Raji (cell line): Measurements from ENCODE around the gene MGAT4C.

Experiments used
- POLR2A ChIP-seq: IDR thresholded peaks from 2 replicates; pipeline ENCODE4 v1.6.1; 2011; ENCODE audit warnings: low read depth, low read length, control low read depth; ENCODE audit not compliant: insufficient read depth

Gene MGAT4C

GRCh38 chr12:86247871-86248270 lies 8.3 kb downstream of the MGAT4C start:
- TF ChIP-seq POLR2A = no peak

DNA sequence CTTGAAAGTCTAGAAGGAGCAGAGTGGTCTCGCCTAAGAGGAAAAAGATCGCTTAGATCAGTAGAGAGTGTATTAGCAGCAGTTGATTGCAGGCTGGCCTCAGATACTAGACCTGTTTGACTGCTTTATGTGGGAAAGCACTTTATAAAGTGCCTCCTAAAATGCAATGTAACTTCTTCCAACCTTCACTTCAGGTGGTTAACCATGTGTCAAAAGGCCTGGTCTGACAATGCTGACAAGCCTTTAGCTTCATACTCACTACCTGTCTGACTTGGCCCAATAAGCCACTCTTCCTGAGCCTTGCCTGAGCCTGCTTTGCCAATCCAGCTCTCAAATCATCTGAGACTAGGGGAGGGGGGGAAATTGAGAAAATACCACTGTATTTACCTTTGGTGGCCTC lies 14.6 kb downstream of the MGAT4C start:
- no peak for TF ChIP-seq POLR2A

- TF ChIP-seq POLR2A = no peak
These were observed 21.8 kb downstream of the MGAT4C start for GRCh38 chr12:86234316-86234855.

GRCh38 chr12:86233126-86233525 lies 23.1 kb downstream of the MGAT4C start:
- no peak for TF ChIP-seq POLR2A

DNA sequence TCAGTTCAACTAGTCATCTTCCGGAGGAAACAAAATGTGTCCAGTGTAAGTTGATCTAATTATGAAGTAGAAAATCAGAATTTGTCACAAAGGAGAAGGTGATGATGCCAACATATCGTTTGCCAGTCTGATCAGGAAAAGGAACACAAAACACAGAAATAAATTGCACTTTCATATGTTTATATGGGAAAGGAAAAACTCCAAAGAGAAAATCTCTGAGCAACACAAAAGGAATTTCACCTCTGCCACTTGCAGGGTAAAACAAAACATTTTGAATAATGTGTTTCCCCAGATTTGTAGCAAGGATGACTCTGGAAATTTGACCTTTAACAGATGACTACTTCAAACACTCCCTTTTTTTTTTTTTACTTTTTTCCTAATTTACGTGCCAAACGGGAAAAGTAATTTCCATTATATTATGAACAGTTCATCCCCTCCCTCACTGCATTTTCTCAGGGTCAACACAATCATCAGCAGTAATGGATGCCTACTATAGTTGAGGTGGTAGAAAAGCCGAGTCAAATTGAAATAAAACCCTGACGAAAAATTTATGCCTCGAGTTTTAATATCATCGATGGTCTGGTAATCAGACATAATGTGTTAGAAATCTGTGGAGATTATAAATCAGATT lies 25.6 kb downstream of the MGAT4C start:
- TF ChIP-seq POLR2A = no peak

GRCh38 chr12:86229772-86230171 lies 26.4 kb downstream of the MGAT4C start:
- no peak for TF ChIP-seq POLR2A

- no peak for TF ChIP-seq POLR2A
These were observed 27.5 kb downstream of the MGAT4C start for GRCh38 chr12:86228656-86229055.

- no peak for TF ChIP-seq POLR2A
These were observed 29.7 kb downstream of the MGAT4C start for GRCh38 chr12:86226481-86226880.

GRCh38 chr12:86216591-86216990 lies 39.6 kb downstream of the MGAT4C start:
- TF ChIP-seq POLR2A = no peak

GRCh38 chr12:86213012-86213411 lies 43.2 kb downstream of the MGAT4C start:
- TF ChIP-seq POLR2A = no peak

DNA sequence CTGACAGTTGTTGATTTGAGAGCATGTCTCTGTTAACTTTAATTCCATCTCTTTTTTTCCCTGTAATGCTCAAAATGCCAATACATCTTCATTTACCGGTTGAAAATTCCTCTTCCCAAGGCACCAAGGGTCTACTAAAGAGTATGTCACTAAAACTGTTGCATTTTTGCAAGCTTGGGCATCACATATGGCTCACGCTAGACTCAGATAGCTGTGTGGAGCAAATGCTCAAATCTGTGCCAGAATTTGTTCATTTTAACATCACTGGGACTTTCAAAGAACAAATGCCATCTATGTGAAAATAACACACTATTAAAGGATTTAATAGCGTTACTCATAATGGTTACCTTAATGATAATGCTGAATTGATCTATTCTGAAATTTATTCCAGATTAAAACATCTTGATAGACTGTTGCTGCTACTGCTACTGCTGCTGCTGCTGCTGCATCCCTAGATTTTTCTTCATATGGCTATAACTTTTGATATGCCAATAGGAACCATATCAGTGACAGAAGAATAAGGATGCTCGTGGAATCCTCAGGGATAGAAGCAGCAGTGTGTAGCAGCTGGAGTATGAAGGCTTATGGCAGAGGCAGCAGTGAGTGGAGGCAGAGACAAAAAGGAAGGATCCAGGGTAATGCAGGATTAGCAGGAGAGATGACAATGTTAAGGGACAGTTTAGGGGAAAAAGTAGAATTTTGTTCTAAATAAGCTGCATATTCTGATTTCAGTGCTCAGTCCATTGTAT lies 57.3 kb downstream of the MGAT4C start:
- no peak for TF ChIP-seq POLR2A

DNA sequence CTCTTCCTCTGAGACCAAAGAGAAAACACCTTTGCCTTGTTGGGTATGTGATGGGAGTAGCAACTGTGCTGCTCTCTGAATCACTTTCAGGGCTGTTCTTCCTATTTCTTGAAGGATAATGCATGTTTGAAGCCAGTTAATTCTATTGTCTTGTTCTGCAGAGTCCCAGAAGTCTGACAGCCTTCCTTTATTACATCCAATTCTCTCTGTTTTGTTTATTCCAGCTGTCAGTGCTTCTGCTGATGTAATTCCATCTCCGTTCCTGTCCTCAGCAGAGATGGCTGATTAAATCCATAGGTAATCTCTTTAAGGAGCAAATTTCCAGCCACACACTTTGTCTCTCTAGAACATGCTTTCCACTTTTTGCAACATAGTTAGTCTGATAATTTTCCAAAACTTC lies 59.7 kb downstream of the MGAT4C start:
- TF ChIP-seq POLR2A = no peak

DNA sequence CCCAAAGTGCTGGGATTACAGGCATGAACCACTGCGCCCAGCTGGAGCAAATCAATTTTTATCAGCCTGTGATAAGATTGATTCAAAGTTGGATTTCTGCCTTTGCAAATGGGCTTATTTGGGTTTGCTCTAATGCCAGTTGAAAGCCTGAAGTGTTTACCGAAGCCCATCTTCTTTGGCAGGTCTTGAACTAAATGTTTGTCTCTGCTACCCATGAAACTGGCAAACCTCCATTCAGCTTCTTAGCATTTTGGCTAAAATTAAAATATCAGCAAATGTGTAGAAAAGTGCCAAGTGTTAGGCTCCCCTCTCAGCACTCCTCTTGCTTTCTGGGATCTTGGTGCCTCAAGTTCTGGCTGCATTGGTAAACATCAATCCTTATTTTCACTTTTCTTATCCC lies 61.5 kb downstream of the MGAT4C start:
- TF ChIP-seq POLR2A = no peak

DNA sequence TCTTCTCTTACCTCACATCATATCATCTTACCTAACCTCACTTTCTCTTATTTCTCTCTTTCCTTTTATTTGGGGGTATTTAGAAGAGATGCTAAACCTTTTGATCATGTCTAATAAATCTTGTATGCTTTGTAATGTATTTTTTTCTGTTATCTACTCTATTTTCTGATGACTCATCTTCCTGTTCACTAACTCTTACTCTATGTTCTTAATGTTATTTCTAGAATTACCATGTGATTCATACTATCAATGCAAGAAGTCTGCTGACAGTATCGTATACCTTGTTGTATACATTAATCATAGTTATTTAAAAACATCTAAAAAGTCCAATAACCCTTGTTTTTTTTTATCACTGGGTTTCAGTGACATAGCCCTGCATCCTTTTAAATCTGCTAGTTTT lies 62.3 kb downstream of the MGAT4C start:
- TF ChIP-seq POLR2A = no peak

DNA sequence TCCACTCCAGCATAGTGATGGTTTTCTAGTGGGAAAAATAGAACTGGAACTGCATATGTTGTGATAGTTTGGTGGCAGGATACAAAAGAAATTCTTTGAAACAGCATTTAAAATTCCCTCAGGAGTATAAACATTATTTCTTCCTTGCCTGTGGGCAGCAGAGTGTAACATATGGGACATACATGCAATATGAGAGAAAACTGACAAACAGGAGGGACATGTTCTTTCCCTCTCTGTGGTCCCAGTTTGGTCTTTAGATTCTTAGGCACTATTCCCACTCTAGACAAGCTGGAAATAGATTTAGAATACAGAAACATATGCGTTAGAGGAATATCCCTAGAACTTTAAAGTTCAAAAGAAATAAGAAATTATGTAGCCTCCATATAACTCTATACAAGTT lies 68.0 kb downstream of the MGAT4C start:
- no peak for TF ChIP-seq POLR2A

DNA sequence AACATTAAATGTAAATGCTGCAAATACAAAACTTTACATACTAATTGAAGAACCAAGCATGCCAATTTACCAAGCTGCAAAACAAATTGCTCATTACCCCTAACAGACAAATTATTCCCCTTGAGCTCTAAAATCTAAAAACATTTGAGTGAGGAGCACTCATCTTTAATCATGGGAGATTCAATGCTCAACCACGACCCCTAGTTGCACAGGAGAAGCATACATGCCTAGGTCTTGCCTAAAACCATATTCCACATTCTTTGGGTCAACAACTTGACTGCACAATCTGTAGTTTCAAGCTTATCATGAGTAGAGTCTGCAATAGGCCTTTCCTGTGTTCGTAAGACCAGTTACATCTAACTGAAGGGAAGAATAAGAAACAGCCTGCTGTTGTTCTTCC lies 69.7 kb downstream of the MGAT4C start:
- TF ChIP-seq POLR2A = no peak

GRCh38 chr12:86179855-86180254 lies 76.3 kb downstream of the MGAT4C start:
- TF ChIP-seq POLR2A = no peak

DNA sequence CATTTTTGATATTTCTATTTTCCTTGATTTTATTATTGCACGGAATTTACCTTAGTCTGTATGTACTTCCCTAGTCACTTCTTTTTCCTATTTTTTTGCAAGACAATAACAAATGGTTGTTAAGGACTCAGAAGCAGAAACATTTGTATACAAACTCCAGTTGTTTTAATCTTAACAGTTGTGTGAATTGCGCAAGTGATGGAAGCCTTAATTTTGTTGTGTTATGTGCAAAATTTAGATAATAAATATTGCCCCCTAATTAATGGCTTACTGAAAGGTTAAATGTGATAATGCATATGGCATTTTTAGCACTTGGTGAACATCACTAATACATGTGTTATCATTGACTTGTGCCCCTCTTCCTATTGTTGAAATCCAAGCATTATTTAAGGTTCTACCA lies 82.0 kb downstream of the MGAT4C start:
- TF ChIP-seq POLR2A = no peak
